ENCODE data around the gene MT1G.

DNA sequence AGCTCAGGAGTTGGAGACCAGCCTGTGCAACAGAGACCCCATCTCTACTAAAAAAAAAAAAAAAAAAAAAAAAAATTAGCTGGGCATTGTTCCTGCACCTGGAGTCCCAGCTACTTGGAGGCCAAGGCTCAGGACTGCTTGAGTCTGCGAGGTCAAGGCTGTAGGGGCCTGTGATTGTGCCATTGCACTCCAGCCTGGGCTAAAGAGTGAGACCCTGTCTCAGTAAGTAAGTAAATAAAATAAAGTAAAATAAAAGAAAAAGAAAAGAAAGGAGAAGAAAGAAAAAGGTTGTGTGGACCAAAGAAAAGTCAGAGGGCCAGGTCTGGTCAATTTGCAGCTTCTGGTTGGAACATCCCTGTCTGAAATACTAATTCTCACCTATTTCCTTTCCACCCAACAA is 32.8 kb upstream of the MT1G start:
- TF ChIP-seq CTCF (IDR thresholded peaks at IDR 0.05; ENCODE audit: low read depth, low read length, missing input control) (no peak), TAF1 (conservative IDR thresholded peaks at IDR 0.05) (no peak), REST (IDR thresholded peaks at IDR 0.05) (no peak), SP1 (IDR thresholded peaks at IDR 0.05) (no peak), JUND (IDR thresholded peaks at IDR 0.05) (no peak), RAD21 (IDR thresholded peaks at IDR 0.05) (no peak), GABPA (IDR thresholded peaks at IDR 0.05 in 1 of 2, conservative IDR thresholded peaks at IDR 0.05 in 1 of 2) (no peak), FOXA1 (IDR thresholded peaks at IDR 0.05) (no peak), YY1 (IDR thresholded peaks at IDR 0.05) (no peak), RXRA (IDR thresholded peaks at IDR 0.05) (no peak), NR2F2 (IDR thresholded peaks at IDR 0.05) (no peak)
- TF ChIP-seq, protein P1, sequence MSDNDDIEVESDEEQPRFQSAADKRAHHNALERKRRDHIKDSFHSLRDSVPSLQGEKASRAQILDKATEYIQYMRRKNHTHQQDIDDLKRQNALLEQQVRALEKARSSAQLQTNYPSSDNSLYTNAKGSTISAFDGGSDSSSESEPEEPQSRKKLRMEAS (IDR thresholded peaks at IDR 0.05): no peak

Data from liver (tissue), 3 donors.